Epidermal melanocyte (primary cell): Measurements from ENCODE around the gene SF3B4.
A peak's percentile ranks its signal among the peaks of the same experiment; 100 is the strongest.

Source experiments
- DNase-seq: peaks from one replicate; pipeline ENCODE4 v3.0.0; 2011; ENCODE audit warnings: low spot score; ENCODE audit not compliant: insufficient read length

Gene SF3B4

GRCh38 chr1:149934356-149934755, 6.8 kb upstream of the SF3B4 start:
- DNase-seq = no peak

GRCh38 chr1:149933208-149933607, 5.6 kb upstream of the SF3B4 start:
- no peak for DNase-seq

- no peak for DNase-seq
These were observed 4.9 kb upstream of the SF3B4 start for GRCh38 chr1:149932474-149932873.

DNA sequence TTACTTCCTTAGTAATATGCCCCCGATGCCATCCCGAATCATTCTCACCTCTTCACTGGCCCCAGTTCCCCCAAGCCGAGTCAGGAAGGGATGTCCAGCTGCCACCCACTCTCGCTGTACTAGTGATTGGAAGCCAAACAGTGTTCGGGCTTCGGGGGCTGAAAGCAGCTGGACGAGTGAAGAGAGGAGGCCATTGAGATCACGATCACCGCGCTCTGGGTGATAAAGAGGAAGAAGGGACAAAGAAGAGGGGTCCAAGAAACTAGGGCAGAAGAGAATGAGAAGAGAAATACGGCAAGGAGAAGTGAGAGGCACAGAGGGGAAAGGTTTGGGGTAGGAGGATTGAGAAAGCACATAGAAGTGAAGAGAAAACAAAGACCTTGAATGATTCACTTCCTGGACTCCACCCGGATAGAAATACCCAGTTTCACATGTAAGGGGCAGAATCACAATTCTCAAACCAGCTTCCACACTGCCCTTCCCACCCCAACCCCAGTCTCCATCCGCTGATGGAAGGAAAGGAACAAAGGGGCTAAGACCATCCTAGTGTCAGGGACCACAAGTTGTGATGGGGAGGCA, 3.7 kb upstream of the SF3B4 start:
- no peak for DNase-seq

DNA sequence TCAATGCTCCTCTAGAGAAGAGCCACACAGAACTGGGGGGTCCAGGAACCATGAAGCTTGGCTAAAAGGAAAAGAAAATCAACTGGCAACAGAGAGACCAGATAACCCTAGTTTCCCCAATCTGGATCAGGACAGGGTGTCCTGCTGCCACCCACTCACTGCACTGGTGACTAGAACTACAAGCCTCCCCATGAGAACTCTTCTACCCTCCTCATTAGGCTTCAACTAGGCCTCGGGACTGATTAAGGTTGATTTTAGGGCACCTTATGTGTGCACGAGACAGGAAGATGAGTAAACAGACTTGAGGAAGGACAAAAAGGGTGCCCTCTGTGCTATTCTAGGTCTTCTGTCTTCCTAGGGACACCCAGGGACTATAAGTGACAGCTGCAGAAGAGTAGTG, 2.3 kb upstream of the SF3B4 start:
- DNase-seq = no peak

DNA sequence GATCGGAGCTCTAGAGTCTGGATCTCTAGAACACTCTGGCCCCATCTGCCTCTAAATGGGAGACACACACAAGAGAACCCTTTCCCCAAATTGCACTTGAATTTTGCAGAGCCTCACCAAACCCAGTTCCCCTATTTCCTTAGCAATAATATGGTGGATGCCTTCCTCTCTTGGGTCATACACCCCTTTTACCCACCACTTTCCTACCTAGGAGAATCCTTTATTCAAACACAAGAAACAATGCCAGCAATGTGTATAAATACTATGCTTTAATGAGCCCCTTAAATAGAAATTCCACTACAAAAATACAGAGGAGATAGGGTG, 760 bp upstream of the SF3B4 start:
- no peak for DNase-seq

DNA sequence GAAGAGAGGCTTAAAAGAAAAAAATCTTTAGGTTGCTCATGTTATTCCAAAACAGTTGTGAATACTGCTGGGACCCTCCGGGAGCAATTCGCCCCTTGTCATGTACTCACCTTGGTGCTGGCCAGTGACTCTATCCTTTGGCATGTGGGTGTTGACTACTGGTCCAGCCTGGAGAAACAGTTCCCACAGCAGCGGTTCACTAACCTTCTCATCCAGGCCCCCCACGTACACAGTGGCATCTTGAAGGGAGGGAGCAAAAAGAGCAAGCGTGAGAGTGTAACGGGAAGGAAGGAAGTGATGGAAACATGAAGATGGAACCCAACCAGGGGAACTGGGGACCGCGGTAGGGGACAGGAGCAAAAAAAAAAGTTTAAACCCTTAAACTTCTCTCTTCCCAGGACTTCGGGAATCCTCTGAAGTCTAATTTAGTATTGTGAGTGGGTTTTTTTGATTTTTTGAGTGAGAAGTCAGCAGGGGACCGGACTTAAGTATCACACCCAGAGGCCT, 494 bp downstream of the SF3B4 start:
- DNase-seq = no peak

DNA sequence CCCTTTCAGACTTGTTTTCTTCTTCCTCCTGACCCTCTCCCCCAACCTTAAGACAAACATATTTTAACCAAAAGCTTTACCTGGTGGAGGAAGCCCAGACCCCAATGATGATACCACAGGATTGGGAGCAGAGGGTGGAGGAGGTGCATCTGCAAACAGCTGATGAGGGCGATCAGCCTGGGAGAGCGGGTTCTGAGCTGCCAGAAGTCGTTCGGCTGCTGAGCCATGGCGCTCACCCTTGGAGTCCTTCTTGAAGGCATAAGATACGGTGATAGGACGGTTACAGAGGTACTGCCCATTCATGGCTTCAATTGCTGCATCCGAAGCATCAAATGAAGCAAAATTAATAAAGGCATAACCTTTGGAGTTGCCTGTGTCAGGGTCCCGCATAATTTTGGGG, 1.3 kb downstream of the SF3B4 start:
- no peak for DNase-seq

DNA sequence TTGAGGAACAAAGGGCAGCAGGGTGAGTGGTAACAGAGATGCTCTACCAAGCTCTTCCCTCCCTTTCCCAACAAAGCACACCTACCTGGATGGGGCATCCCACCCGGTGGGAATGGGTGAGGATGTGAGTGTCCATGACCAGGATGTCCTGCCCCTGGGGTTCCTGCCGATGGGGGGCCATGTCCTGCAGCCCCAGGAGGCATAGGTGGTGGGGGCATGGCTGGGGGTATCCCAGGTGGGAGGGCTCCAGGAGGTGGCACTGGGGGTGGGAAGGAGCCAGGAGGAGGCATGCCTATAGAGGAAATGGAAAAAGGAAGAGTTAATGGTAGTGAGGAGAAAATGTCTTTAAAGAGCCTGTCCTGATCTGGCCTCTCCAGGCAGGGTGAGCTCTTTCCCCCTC, 1.9 kb downstream of the SF3B4 start:
- DNase-seq = no peak

DNA sequence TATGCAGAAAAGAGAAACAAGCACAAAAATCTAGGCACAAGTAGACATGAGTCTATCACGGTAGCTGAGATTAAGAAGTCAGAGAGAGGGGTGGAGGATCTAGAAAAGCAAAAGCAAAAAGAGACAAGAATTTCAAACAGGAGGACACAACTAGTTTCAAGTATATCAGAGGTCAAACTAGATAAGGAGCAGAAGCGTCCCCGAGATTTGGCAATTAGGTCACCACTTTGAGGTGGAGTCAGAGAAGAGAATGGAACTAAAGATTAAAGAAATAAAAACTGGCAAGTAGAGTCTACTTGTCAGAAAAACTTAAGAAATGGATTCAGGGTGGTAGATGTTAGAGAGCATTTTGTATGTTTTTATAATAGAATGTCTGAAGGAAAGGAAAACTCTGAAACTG, 2.3 kb downstream of the SF3B4 start:
- DNase-seq = no peak

DNA sequence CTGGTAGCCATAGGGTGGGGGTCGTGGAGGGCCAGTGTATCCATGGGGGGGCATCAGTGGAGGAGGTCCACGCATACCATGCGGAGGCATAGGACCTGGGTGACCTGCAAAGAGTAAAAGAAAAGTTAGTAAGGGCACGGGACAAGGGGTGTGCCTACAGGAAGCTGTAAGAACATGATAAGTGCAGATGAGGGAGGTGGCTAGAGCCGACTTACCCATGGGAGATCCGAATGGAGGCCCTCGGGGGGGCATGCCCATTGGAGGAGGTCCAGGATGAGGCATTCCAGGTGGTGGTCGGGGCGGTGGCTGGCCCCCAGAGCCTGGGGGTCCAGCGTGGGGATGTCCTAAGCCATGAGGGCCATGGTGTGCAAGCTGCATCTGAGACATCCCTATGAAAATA, 4.0 kb downstream of the SF3B4 start:
- no peak for DNase-seq

DNA sequence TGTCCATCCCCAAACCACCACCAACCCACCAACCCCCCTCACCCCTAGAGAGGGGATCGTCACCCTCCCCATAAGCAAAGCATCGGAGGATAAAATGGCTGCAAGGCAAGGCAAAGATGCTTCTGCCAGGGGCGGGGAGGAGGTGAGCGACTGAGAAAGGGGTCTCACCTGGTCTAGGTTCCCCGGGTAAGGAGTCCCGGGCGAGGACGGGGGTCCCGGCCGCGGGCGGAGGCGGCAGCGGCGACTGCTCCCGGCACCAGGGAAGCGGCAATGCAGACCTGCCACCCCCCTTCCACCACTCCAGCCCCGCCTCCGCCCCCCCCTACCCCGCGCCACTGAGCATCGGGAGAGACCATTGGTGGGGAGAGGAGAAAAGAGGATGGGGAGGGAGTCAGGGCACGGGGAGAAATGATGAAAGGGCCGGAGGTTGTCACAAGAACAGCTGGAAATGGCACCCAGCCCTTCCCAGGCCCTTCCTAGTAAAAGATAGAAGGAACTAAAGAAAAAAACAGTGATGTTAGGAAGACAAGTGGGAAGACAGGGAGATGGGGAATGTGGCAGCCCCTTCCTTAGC, 9.9 kb downstream of the SF3B4 start, which contains the start of gene SV2A:
Gene SV2A (minus strand): TSS at position 274 of the 574 bp plus-strand sequence. CDS start 4,004 bp downstream, outside the sequence.
- DNase-seq = peak; percentile 67

DNA sequence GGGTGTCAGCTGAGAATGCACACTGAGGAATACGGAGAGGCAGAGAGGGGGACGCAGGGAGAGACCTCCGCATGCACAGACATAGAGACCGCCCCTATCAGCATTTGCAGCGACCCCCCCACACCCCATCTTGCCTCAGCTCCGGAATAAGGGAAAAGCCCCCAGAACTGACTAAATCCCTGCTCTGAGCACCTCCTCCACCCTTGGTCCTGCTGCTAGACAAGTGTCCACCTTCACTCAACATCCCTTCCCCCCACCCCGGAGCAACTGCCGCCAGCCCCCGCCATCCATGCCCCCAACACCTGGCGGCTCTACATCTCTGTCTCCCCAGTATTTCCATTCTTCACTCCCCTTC, 10.7 kb downstream of the SF3B4 start:
- no peak for DNase-seq

DNA sequence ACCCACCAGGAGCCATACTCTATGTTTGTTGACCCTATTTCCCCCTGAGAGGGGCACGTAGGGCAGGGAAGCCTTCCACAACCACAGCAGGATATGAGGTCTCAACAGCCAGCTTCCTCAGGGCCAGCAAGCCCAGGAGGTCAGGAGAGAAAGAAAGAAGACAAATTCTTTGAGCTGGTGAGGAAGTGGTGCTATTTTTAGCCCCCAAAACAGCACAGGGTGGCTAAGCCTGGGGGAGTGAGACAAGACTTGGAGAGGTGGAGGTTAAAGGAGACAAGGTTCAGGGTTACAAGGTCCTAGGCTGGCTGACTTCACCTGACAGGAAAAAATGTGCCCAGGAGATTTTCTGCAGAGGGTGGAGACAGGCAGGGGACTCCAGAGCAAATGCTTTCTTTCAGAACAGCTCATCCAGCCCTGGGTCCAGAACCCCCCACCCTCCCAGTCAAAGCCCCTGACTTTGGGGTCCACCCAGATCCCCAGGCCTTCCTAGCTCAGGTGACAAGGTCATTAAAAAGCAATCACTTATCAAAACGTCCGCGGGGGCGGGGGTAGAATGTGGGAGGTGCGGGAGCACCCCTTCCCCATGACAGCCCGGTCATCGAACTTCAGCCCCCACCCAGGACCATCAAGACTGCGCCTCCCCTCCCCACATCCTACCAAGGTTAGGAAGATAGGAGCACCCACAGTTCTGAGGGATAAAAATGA, 11.3 kb downstream of the SF3B4 start:
- DNase-seq = no peak

- DNase-seq = no peak
These were observed 12.0 kb downstream of the SF3B4 start for GRCh38 chr1:149915429-149916192.

GRCh38 chr1:149914545-149914944, 13.1 kb downstream of the SF3B4 start:
- no peak for DNase-seq

DNA sequence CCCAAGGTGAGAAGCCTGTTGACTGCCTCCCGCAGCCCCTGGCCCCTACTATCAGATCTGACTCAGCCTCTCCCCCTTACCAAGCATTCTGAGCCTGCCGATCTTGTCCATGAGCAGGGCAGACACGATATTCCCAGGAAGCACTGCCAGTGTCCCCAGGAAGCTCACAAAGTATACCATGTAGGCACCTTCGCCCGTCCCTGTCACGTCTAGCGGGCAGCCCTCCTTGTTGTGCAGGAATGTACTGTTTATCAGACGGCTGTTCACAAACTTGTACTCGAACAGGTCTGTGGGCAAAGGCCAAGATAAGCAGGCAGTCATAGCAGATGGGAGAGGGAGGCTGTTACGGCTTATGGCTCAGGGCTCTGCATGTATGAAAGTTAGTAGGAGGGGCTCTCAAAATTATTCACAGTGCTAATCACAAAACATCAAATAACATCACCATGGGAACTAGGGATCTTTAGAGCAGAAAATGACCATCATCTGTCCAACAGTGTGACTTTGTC, 21.0 kb downstream of the SF3B4 start:
- no peak for DNase-seq

GRCh38 chr1:149903836-149904491, 23.6 kb downstream of the SF3B4 start:
- DNase-seq = no peak

DNA sequence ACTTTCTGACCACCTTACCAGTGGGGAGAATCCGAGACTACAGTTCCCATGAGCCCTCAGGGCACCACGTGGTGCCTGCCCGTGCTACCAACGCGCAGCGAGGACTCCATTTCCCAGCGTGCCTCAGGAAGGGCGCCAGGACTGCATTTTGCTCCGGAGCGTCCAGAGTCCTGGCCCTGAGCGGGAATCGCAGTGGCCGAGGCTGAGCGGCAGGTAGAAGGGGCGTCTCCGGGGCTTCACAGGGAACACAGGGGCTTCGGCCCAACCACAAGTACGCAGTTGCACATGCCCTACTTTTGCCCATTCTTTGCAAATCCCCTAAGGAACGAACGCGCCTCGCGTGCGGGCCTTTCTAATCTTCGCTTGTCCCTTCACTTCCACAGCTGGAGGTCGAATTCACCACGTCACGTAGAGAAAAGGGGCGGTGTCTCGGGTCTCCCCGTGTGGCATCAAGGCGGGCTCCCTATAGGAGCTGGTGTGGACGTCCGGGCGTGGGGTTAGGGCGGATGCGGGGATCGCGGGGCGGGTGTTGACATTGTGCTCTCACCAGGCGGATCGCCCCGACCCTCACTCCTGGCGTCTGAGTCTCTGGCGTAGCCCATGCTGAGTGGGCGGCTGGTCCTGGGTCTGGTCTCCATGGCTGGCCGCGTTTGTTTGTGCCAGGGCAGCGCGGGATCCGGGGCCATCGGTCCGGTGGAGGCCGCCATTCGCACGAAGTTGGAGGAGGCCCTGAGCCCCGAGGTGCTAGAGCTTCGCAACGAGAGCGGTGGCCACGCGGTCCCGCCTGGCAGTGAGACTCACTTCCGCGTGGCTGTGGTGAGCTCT, 27.9 kb downstream of the SF3B4 start, which contains the start of gene BOLA1:
Gene BOLA1 (plus strand): TSS at position 109 of the 825 bp plus-strand sequence. CDS start 492 bp downstream, at position 601.
- DNase-seq = peak; percentile 99

DNA sequence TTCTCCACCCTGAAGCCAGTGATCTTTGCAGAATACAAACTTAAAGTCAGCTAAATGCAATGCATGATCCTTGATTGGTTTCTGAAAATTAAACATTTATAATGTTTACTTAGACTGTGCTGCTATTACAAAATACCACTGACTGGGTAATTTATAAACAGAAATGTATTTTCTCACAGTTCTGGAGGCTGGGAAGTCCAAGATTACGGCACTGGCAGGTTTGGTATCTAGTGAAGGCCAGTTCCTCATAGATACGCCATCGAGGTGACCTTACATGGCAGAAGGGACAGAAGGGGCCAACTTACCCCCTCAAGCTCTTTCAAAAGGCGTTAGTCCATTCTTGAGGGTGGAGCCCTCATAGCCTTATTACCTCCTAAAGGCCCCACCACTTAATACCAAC, 31.0 kb downstream of the SF3B4 start:
- DNase-seq = no peak

GRCh38 chr1:149888999-149889289, 38.7 kb downstream of the SF3B4 start:
- DNase-seq = no peak
